HFFc6 (cell line): ENCODE results near the gene FAM200C. TPM values are rescaled to one million over a fixed set of nuclear protein-coding genes. Genes with fewer than 3 reads are reported as not detected.

Source experiments
- DNase-seq: peaks from one replicate; pipeline ENCODE4 v3.0.0-alpha.2; 2018
- H3K27ac Mint-ChIP-seq: 2 replicates; pipeline ENCODE4 v1.8.0; 2020; ENCODE audit warnings: mild to moderate bottlenecking, mixed read lengths
- H3K27me3 Mint-ChIP-seq: 2 replicates; pipeline ENCODE4 v1.8.0; 2021; ENCODE audit warnings: mild to moderate bottlenecking, moderate library complexity, mixed read lengths; ENCODE audit not compliant: insufficient read depth
- H3K36me3 Mint-ChIP-seq: 2 replicates; pipeline ENCODE4 v1.8.0; 2021; ENCODE audit warnings: low read depth, mixed read lengths
- H3K4me1 Mint-ChIP-seq: 2 replicates; pipeline ENCODE4 v1.8.0; 2020; ENCODE audit warnings: low read depth, mixed read lengths
- H3K4me3 Mint-ChIP-seq: 2 replicates; pipeline ENCODE4 v1.8.0; 2020; ENCODE audit warnings: mild to moderate bottlenecking, moderate library complexity, mixed read lengths
- H3K9me3 Mint-ChIP-seq: 2 replicates; pipeline ENCODE4 v1.8.0; 2020; ENCODE audit warnings: mild to moderate bottlenecking, mixed read lengths
- CTCF ChIP-seq: fragments of 200-600 bp; sonication (generic); IDR thresholded peaks from 2 replicates; pipeline ENCODE4 v1.5.0; 2021; ENCODE audit warnings: antibody characterized with exemption, mild to moderate bottlenecking
- total RNA-seq, 6 experiments: library from RNA; stranded (reverse); fragmentation: NEBNext Ultra II Directional; extraction: Animal tissue kit (Norgen Biotek cat#: 25700); gene quantifications; 2 replicates in 1 of 6; 3 replicates in 5 of 6; pipeline ENCODE4 v1.2.3, GENCODE V29; 2021

The FAM200C gene
- total RNA-seq, 6 experiments from 2014 or later = 1.9 to 3.0 (median 2.6) TPM

DNA sequence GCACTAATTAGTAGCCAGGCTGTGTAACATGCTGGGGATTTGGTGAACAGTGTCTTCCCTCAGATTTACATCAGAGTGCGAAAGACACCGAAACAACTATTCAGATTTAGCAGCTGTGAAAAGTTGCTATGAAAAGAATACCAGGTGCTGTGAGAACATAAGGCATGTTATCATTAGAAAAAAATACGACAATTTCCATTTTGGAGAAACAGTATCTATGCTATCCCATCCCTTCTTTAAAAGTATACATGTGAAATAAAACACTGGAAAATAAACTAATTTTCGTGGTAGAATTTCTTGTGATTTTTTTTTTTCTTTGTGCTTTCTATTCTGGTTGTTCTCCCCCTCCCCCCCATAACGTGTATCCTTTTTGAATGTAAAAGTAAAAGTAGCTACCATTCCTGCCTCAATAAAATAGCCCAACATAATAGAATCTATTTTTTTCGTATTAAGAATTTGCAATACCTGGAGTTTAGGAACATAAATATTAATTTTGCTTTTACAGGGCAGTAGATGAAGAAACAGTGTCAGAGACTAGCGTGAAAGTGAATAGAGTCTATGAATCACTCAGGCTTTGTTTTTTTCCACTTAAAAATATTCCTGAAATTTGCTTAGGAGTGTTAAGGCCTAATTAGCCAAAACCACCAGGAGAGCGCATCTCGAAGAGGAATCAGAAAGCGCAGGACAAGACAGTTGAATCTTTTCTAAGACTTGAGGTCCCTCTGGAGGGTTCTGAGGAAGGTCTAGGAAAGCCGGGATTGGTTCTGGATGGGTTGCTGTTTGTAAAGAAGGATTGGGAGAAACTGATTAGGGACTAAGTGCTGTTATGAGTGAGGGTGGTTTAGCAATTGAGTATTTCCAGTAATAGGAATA, 19.8 kb upstream of the FAM200C start:
- Mint-ChIP-seq H3K27ac (peak overlapping the region; percentile 95), H3K36me3 (peaks cover 22% of the 10 kb centered on the region), H3K4me3 (peak overlapping the region; percentile 97), H3K4me1 (peaks cover 72% of the 10 kb centered on the region), H3K9me3 (no peaks in the 10 kb centered on the region), H3K27me3 (no peaks in the 10 kb centered on the region)
- no peak for TF ChIP-seq CTCF
- DNase-seq = no peak

GRCh38 chr5:160418561-160419457, 19.0 kb upstream of the FAM200C start, which contains the start of gene SLU7:
Gene SLU7 (minus strand): TSS chr5:160419081. CDS start chr5:160415294, 3,787 bp downstream.
- Mint-ChIP-seq H3K4me3 (peak within 1 kb of the TSS; percentile 97), H3K36me3 (peaks cover 13% of the 10 kb centered on the region), H3K9me3 (no peaks in the 10 kb centered on the region), H3K4me1 (peaks cover 63% of the 10 kb centered on the region), H3K27ac (peak within 1 kb of the TSS; percentile 95), H3K27me3 (no peaks in the 10 kb centered on the region)
- no peak for TF ChIP-seq CTCF
- DNase-seq = peak; percentile 92

DNA sequence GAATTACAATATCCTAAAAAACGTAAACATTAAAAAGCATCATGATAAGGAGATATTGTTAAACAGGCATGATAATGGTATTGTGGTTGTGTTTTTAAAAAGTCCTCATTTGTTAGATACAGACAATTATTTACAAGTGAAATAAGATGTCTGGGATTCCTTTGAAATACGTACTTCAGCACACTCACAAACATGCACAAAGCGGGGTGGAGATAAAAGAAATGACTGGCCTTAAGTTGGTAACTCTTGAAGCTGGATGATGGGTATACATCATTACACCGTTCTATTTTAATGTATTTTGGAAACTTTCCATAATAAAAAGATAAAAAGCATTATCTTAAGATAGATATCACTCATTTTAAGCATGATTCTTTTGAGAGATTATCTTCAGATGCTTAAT, 1.0 kb downstream of the FAM200C start:
- H3K4me1 Mint-ChIP-seq = peaks cover 29% of the 10 kb centered on the region
- H3K36me3 Mint-ChIP-seq = peaks cover 17% of the 10 kb centered on the region
- no peaks in the 10 kb centered on the region for H3K9me3 Mint-ChIP-seq
- DNase-seq = peak; percentile 16
- no peak for TF ChIP-seq CTCF
- peak overlapping the region; percentile 95 for H3K4me3 Mint-ChIP-seq
- H3K27me3 Mint-ChIP-seq = no peaks in the 10 kb centered on the region
- peak overlapping the region; percentile 99 for H3K27ac Mint-ChIP-seq

GRCh38 chr5:160397492-160397891, 2.4 kb downstream of the FAM200C start:
- Mint-ChIP-seq H3K4me1 (peaks cover 29% of the 10 kb centered on the region), H3K36me3 (peaks cover 8% of the 10 kb centered on the region), H3K27me3 (no peaks in the 10 kb centered on the region), H3K4me3 (no peak overlapping the region), H3K9me3 (no peaks in the 10 kb centered on the region), H3K27ac (no peak overlapping the region)
- DNase-seq = no peak
- no peak for TF ChIP-seq CTCF

GRCh38 chr5:160395111-160395510, 4.7 kb downstream of the FAM200C start:
- H3K9me3 Mint-ChIP-seq = no peaks in the 10 kb centered on the region
- TF ChIP-seq CTCF = no peak

More at GRCh38 chr5:160395111-160395510, 4.7 kb downstream of the FAM200C start:
- Mint-ChIP-seq H3K4me1 (peaks cover 22% of the 10 kb centered on the region), H3K27me3 (no peaks in the 10 kb centered on the region), H3K27ac (no peak overlapping the region), H3K36me3 (0 out of 2 replicates have a peak, but pooled peaks cover 1% of the 10 kb centered on the region), H3K4me3 (no peak overlapping the region)
- no peak for DNase-seq
